DMS79 (cell line): ENCODE data around the gene PPM1E.
"Not testable (repeated sequence)": the region's sequence is repeated elsewhere in the genome, so short reads cannot be mapped to it uniquely, and the experiment has no call there.

Experiments used
- DNase-seq: peaks from one replicate; lab custom pipeline; 2025; lab: John Stamatoyannopoulos, UW

PPM1E gene

GRCh38 chr17:58840820-58841612 lies 85.4 kb downstream of the PPM1E start:
- no peak for DNase-seq

GRCh38 chr17:58846413-58846812 lies 90.8 kb downstream of the PPM1E start:
- not testable (repeated sequence) for DNase-seq

GRCh38 chr17:58850106-58850505 lies 94.5 kb downstream of the PPM1E start:
- not testable (repeated sequence) for DNase-seq

- no peak for DNase-seq
Measured at GRCh38 chr17:58865301-58865700, 109.6 kb downstream of the PPM1E start.

DNA sequence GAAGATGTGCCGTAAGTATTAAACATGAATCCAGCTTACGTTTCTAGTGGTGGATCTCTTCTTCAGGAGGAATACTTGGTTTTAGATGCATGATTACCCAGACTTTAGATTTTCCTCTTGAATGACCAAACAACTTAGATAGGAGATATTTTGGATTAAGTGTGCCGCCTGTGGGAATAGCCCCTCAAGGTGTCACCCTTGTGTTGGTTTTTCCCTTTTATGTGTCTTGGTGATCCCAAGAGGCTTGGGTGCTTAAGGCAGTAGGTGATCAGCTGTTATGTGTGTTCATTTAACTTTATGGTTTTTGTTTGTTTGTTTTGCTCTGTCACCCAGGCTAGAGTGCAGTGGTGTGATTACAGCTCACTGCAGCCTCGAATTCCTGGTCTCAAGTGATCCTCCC lies 115.1 kb downstream of the PPM1E start:
- no peak for DNase-seq

DNA sequence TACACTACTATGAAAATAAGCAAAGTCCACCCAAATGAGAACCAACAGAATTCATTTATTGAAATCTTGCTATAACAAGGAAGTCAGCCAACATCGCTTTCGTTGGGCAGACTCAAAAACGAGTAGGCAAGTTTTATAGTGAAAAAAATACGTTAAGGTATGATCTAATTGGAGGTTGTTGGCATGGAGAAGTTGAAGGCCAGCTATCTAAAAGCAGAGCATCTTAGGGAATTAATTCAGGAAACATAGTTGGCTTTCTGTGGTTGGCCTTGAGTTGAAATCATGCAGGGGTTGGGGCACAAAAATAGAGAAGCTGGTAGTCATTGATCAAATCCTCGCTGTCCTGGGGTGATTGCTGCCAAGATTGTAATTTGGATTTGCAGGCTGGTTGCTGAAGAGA lies 118.3 kb downstream of the PPM1E start:
- DNase-seq: no peak

DNA sequence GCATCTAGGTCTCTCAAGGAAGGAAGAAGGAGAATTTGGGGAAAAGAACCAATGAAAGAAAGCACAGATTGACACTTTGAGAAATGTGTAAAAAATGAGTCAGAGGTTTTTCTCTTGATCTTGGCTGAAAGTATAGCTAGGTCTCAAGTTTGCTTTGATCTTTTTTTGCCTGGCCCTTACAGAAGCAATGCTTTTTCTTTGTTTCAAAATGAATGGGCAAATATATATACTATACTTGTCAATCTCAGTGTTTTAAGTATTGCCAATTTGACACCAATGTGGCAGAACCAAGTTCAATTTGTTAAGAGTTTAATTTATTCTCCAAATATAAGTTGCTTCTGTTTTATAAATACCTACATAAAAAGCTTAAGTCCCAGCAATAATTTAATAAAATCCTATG lies 119.6 kb downstream of the PPM1E start:
- no peak for DNase-seq

DNA sequence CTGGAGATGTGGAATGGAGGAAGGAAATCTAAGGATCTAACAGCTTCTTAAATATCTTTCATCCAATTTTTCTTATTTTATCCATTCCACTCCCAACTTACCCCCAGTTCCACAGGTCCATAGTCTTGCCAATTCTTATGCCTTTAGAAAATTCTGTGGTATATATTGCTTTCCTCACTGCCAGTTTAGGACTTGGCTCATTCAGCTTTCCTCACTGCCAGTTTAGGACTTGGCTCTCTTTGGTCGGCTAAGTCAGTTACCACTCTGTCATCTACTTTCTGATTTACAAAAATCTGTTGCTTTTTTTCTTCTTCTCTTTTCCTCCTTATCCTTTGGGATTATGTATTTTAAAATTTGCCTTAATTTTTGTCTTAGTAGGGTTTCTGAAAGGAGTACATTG lies 128.5 kb downstream of the PPM1E start:
- no peak for DNase-seq

DNA sequence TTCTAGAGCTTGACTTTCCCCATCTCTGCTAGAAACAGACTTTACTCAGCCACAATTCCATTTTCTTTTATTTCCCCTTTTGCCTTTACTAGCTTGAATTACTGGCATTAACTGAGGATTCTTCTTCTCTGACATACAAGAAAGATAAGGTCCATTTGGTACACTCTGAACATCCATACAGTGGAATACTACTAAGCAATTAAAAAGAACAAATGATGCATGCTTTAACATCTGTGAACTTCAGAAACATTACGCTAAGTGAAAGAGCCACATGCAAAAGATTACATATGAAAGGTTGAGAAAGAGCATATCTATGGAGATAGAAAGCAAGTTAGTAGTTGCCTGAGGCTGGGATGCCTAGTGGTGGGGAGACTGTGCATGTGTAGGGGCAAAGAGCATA lies 130.9 kb downstream of the PPM1E start:
- no peak for DNase-seq

DNA sequence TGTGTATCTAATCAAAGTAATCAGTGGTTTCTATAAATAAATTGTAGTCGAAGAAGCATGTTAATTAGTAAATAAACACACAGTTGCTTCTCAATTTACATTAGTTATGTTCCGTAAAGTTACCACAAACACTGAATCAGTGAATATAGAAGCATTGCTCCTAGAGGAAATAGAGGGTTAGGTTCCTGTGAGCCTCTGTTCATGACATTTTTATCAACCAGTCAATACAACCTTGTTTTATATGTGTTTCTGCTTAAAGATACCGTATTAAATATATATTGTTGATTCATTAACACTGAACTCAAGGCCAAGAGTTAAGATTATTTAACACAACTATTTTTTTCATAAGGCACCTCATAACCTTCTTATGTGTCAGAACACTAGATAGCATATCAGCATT lies 134.3 kb downstream of the PPM1E start:
- DNase-seq: no peak

DNA sequence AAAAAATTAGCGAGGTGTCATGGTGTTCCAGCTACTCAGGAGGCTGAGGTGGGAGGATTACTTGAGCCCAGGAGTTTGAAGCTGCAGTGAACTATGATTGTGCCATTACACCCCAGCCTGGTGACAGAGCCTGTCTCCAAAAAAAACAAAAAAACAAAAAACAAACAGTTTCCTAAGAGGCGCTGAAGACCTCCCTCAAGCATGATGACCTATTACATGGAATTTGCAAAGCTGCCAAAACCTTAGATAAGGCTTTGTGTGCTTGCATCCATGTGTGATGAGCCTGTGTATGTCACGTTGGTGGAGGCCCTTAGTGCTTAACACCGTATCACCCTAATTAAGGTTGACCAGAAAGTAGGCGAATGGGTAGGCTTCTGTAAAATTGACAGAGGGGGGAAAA lies 143.5 kb downstream of the PPM1E start:
- DNase-seq: no peak

DNA sequence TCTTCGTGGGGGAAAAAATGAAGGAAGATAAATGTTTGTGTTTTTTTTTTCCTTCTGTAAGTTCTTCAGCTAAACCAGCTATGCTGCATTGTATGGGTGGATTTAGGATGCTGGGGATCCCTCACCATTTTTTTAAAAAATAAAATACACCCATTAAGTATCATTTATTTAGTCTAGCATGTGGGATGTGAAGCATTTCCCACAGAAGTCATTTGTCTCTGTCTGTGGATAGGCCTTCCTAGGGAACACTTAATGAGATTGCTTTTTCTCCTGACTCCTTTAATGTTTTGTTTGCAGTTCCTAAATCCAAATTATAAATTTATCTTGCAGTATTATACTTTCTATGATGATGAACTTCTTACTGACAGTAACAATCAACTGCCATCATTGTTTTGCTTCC lies 146.7 kb downstream of the PPM1E start:
- DNase-seq: no peak

- no peak for DNase-seq
Measured at GRCh38 chr17:58911741-58912343, 156.2 kb downstream of the PPM1E start.

DNA sequence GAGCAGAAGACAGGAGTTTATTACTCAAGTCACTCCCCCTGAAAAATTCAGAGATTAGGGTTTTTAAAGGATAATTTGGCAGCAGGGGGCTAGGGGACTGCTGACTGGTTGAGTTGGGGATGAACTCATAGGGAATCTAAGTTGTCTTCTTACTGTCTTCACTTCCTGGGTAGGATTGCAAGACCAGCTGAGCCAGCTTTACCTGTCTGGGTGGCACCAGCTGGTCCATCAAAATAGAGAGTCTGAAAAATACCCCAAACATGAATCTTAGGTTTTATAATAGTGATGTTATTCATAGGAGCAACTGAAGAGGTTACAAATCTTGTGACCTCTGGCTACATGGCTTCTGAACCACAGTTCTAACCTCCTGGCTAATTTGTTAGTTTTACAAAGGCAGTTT lies 157.9 kb downstream of the PPM1E start:
- DNase-seq: no peak

GRCh38 chr17:58913971-58914769 lies 158.5 kb downstream of the PPM1E start:
- no peak for DNase-seq

DNA sequence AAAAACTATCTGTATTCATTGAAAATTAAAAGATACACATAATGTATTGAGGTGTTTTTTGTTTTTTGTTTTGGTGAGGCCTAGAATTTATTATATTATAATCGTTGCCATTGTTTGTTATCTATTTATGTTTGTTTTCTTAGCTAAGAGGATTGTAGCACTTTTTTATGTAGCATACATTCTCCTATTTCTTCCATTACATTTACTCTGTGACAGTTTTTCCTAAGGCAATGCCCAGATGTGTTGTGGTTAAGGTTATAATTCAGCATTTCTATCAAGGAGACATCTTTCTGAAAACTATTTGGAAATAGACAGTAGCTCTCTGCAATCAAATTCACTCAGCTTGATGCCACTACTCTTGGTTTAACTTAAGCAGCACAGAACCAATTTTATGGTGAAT lies 161.6 kb downstream of the PPM1E start:
- DNase-seq: no peak

- DNase-seq: peak; percentile 13
Measured at GRCh38 chr17:58918072-58918471, 162.4 kb downstream of the PPM1E start.

GRCh38 chr17:58918884-58919283 lies 163.2 kb downstream of the PPM1E start:
- no peak for DNase-seq

DNA sequence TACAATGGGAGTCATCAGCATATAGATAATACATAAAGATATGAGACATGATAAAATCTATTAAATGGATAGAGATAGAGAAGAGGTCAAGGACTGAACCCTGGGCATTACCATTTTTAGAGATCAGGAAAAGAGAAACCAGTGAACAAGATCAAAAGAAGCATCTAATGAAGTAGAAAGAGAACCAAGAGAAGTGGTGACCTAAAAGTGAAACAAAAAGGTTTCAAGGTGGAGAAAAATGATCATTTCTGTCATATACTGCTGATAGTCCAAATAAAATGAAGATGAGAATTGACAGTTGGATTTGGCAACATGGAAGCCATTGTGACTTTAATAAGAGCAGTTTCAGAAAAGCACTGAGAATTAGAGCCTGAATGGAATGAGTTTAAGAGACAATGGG lies 165.1 kb downstream of the PPM1E start:
- DNase-seq: no peak

- no peak for DNase-seq
Measured at GRCh38 chr17:58932956-58933355, 177.3 kb downstream of the PPM1E start.

- no peak for DNase-seq
Measured at GRCh38 chr17:58936295-58936694, 180.6 kb downstream of the PPM1E start.

- no peak for DNase-seq
Measured at GRCh38 chr17:58944166-58944565, 188.5 kb downstream of the PPM1E start.

- no peak for DNase-seq
Measured at GRCh38 chr17:58947411-58947810, 191.8 kb downstream of the PPM1E start.
